ENCODE measurements around the gene MTIF3. TPM values are rescaled to one million over a fixed set of nuclear protein-coding genes. Genes with fewer than 3 reads are reported as not detected.

The MTIF3 gene
- total and polyA plus RNA-seq, 2 experiments from 2014 or later = 40.7 to 64.0 TPM

- Histone ChIP-seq H3K9me2 (ENCODE audit: insufficient read depth) (no peaks in the 10 kb centered on the region), H3K9ac (no peak overlapping the region), H3K4me3 (no peak overlapping the region), H3K4me2 (ENCODE audit: unreplicated experiment) (no peak overlapping the region), H3K4me1 (ENCODE audit: insufficient read depth) (no peaks in the 10 kb centered on the region), H3K36me3 (ENCODE audit: low read depth) (no peaks in the 10 kb centered on the region), H3F3A (ENCODE audit: insufficient read depth) (no peaks in the 10 kb centered on the region), H4K20me1 (ENCODE audit: insufficient read depth) (no peaks in the 10 kb centered on the region), H3K27me3 (replicated peaks; ENCODE audit: insufficient read depth) (0 out of 2 replicates have a peak, but pooled peaks cover 3% of the 10 kb centered on the region), H3K9me3 (ENCODE audit: low read depth) (no peaks in the 10 kb centered on the region), H3K27ac (no peak overlapping the region), H3K79me2 (ENCODE audit: insufficient read depth) (no peaks in the 10 kb centered on the region), H2AFZ (no peak overlapping the region)
- in situ Hi-C loops (cut with MboI) = no loop called here
- no peak for DNase-seq
- WGBS, 2 experiments (ENCODE audit: low coverage in 1 of 2, low lambda C conversion rate in 2 of 2, missing lambda C conversion rate in 2 of 2) = 26 to 34% methylated on average over 4 of the region's 4 CpGs
- TF ChIP-seq EZH2 (IDR thresholded peaks at IDR 0.05; ENCODE audit: insufficient read depth, poor library complexity, severe bottlenecking) (no peak), EZH2phosphoT487 (IDR thresholded peaks at IDR 0.05; ENCODE audit: insufficient read depth, low read depth) (no peak)
Observed at GRCh38 chr13:27496006-27496405, 45.6 kb upstream of the MTIF3 start.

GRCh38 chr13:27495551-27495950, 45.2 kb upstream of the MTIF3 start:
- DNase-seq = no peak
- Histone ChIP-seq H3K79me2 (ENCODE audit: insufficient read depth) (no peaks in the 10 kb centered on the region), H2AFZ (no peak overlapping the region), H3K36me3 (ENCODE audit: low read depth) (no peaks in the 10 kb centered on the region), H3K27me3 (replicated peaks; ENCODE audit: insufficient read depth) (0 out of 2 replicates have a peak, but pooled peaks cover 3% of the 10 kb centered on the region), H3K4me3 (no peak overlapping the region), H3K9me2 (ENCODE audit: insufficient read depth) (no peaks in the 10 kb centered on the region), H3K4me1 (ENCODE audit: insufficient read depth) (no peaks in the 10 kb centered on the region), H3F3A (ENCODE audit: insufficient read depth) (no peaks in the 10 kb centered on the region), H3K9ac (no peak overlapping the region), H4K20me1 (ENCODE audit: insufficient read depth) (no peaks in the 10 kb centered on the region), H3K27ac (no peak overlapping the region), H3K4me2 (ENCODE audit: unreplicated experiment) (no peak overlapping the region), H3K9me3 (ENCODE audit: low read depth) (no peaks in the 10 kb centered on the region)
- in situ Hi-C loops (cut with MboI) = no loop called here
- no peak for TF ChIP-seq EZH2 (IDR thresholded peaks at IDR 0.05; ENCODE audit: insufficient read depth, poor library complexity, severe bottlenecking)
- TF ChIP-seq EZH2phosphoT487 (IDR thresholded peaks at IDR 0.05; ENCODE audit: insufficient read depth, low read depth) = no peak
- WGBS, 2 experiments (ENCODE audit: low coverage in 1 of 2, low lambda C conversion rate in 2 of 2, missing lambda C conversion rate in 2 of 2) = 41 to 44% methylated on average over 3 of the region's 3 CpGs

- no peak overlapping the region for H2AFZ ChIP-seq
- H3K4me3 ChIP-seq = no peak overlapping the region
- no peak overlapping the region for H3K9ac ChIP-seq
- H4K20me1 ChIP-seq (ENCODE audit: insufficient read depth) = no peaks in the 10 kb centered on the region
- H3K9me2 ChIP-seq (ENCODE audit: insufficient read depth) = no peaks in the 10 kb centered on the region
- no peaks in the 10 kb centered on the region for H3K9me3 ChIP-seq (ENCODE audit: low read depth)
- H3K27me3 ChIP-seq (replicated peaks; ENCODE audit: insufficient read depth) = 0 out of 2 replicates have a peak, but pooled peaks cover 3% of the 10 kb centered on the region
- no peaks in the 10 kb centered on the region for H3K36me3 ChIP-seq (ENCODE audit: low read depth)
- no peaks in the 10 kb centered on the region for H3K79me2 ChIP-seq (ENCODE audit: insufficient read depth)
- TF ChIP-seq EZH2 (IDR thresholded peaks at IDR 0.05; ENCODE audit: insufficient read depth, poor library complexity, severe bottlenecking) (no peak), EZH2phosphoT487 (IDR thresholded peaks at IDR 0.05; ENCODE audit: insufficient read depth, low read depth) (no peak)
- no peaks in the 10 kb centered on the region for H3F3A ChIP-seq (ENCODE audit: insufficient read depth)
- no peak overlapping the region for H3K4me2 ChIP-seq (ENCODE audit: unreplicated experiment)
- in situ Hi-C loops (cut with MboI) = no loop called here
- 3 to 5% methylated on average over 2 of the region's 2 CpGs for WGBS, 2 experiments (ENCODE audit: low coverage in 1 of 2, low lambda C conversion rate in 2 of 2, missing lambda C conversion rate in 2 of 2)
- H3K27ac ChIP-seq = no peak overlapping the region
- H3K4me1 ChIP-seq (ENCODE audit: insufficient read depth) = no peaks in the 10 kb centered on the region
- peak; percentile 27 for DNase-seq
Observed at GRCh38 chr13:27493981-27494380, 43.6 kb upstream of the MTIF3 start.

GRCh38 chr13:27489456-27489855, 39.1 kb upstream of the MTIF3 start:
- DNase-seq = no peak
- peaks cover 11% of the 10 kb centered on the region; the same call in 1 of the 2 replicates for H3K4me1 ChIP-seq (ENCODE audit: insufficient read depth)
- no peak overlapping the region for H3K4me3 ChIP-seq
- no peaks in the 10 kb centered on the region for H3K9me3 ChIP-seq (ENCODE audit: low read depth)
- no peaks in the 10 kb centered on the region for H3K79me2 ChIP-seq (ENCODE audit: insufficient read depth)
- no peaks in the 10 kb centered on the region for H3K9me2 ChIP-seq (ENCODE audit: insufficient read depth)
- WGBS, 2 experiments (ENCODE audit: low coverage in 1 of 2, low lambda C conversion rate in 2 of 2, missing lambda C conversion rate in 2 of 2) = 14 to 15% methylated on average over 1 of the region's 1 CpG
- TF ChIP-seq EZH2phosphoT487 (IDR thresholded peaks at IDR 0.05; ENCODE audit: insufficient read depth, low read depth) (no peak), EZH2 (IDR thresholded peaks at IDR 0.05; ENCODE audit: insufficient read depth, poor library complexity, severe bottlenecking) (no peak)
- H3K27me3 ChIP-seq (replicated peaks; ENCODE audit: insufficient read depth) = no peaks in the 10 kb centered on the region
- H3K36me3 ChIP-seq (ENCODE audit: low read depth) = no peaks in the 10 kb centered on the region
- H2AFZ ChIP-seq = no peak overlapping the region
- H3K4me2 ChIP-seq (ENCODE audit: unreplicated experiment) = no peak overlapping the region
- H3K27ac ChIP-seq = no peak overlapping the region
- in situ Hi-C loops (cut with MboI) = no loop called here
- no peaks in the 10 kb centered on the region for H4K20me1 ChIP-seq (ENCODE audit: insufficient read depth)
- H3F3A ChIP-seq (ENCODE audit: insufficient read depth) = no peaks in the 10 kb centered on the region
- H3K9ac ChIP-seq = no peak overlapping the region

- TF ChIP-seq EZH2phosphoT487 (IDR thresholded peaks at IDR 0.05; ENCODE audit: insufficient read depth, low read depth) = no peak
- no peak for TF ChIP-seq EZH2 (IDR thresholded peaks at IDR 0.05; ENCODE audit: insufficient read depth, poor library complexity, severe bottlenecking)
- H3F3A ChIP-seq (ENCODE audit: insufficient read depth) = no peaks in the 10 kb centered on the region
- H2AFZ ChIP-seq = no peak overlapping the region
- peaks cover 11% of the 10 kb centered on the region; the same call in 1 of the 2 replicates for H3K4me1 ChIP-seq (ENCODE audit: insufficient read depth)
- peak overlapping the region; percentile 11 for H3K4me2 ChIP-seq (ENCODE audit: unreplicated experiment)
- no peak overlapping the region for H3K9ac ChIP-seq
- H3K9me3 ChIP-seq (ENCODE audit: low read depth) = no peaks in the 10 kb centered on the region
- H3K9me2 ChIP-seq (ENCODE audit: insufficient read depth) = no peaks in the 10 kb centered on the region
- H3K79me2 ChIP-seq (ENCODE audit: insufficient read depth) = no peaks in the 10 kb centered on the region
- H3K36me3 ChIP-seq (ENCODE audit: low read depth) = no peaks in the 10 kb centered on the region
- H3K27ac ChIP-seq = no peak overlapping the region
- WGBS, 2 experiments (ENCODE audit: low coverage in 1 of 2, low lambda C conversion rate in 2 of 2, missing lambda C conversion rate in 2 of 2) = 8 to 13% methylated on average over 5 of the region's 5 CpGs
- no peaks in the 10 kb centered on the region for H4K20me1 ChIP-seq (ENCODE audit: insufficient read depth)
- H3K27me3 ChIP-seq (replicated peaks; ENCODE audit: insufficient read depth) = no peaks in the 10 kb centered on the region
- DNase-seq = peak; percentile 33
- no peak overlapping the region for H3K4me3 ChIP-seq
- in situ Hi-C loops (cut with MboI) = no loop called here
Observed at GRCh38 chr13:27487776-27488175, 37.4 kb upstream of the MTIF3 start.
